GM12891 (cell line): Measurements from ENCODE around the gene R3HDM2.

Experiments used
- POLR2A ChIP-seq: IDR thresholded peaks from 2 replicates; pipeline ENCODE4 v1.6.1; 2011; ENCODE audit warnings: low read depth, low read length, control low read depth
- POLR2AphosphoS5 ChIP-seq: IDR thresholded peaks from 2 replicates; pipeline ENCODE4 v1.6.1; 2011; ENCODE audit warnings: low read depth, low read length, control low read depth
- POU2F2 ChIP-seq: IDR thresholded peaks from 2 replicates; pipeline ENCODE4 v1.6.1; 2011; ENCODE audit warnings: low read depth, mild to moderate bottlenecking, control low read depth, low read length, moderate library complexity
- SPI1 ChIP-seq: IDR thresholded peaks from 2 replicates; pipeline ENCODE4 v1.6.1; 2011; ENCODE audit warnings: low read depth, low read length, control low read depth
- TAF1 ChIP-seq: IDR thresholded peaks from 2 replicates; pipeline ENCODE4 v1.6.1; 2011; ENCODE audit warnings: low read depth, low read length, control low read depth

DNA sequence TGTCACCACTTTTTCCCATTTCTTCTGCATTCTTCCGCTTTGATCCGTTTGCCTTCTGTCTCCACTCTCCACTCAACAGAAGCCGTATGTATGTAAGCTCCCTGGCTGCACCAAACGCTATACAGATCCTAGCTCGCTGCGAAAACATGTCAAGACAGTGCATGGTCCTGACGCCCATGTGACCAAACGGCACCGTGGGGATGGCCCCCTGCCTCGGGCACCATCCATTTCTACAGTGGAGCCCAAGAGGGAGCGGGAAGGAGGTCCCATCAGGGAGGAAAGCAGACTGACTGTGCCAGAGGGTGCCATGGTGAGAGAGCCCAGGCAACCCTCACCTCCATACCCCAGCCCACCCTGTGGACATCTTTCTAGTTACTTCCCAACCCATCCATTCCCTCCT lies 37.1 kb upstream of the R3HDM2 start:
- TF ChIP-seq TAF1 (no peak), POLR2A (no peak), POLR2AphosphoS5 (no peak), SPI1 (no peak), POU2F2 (no peak)
